ENCODE data around the gene SENP6.

SENP6 gene

GRCh38 chr6:75609639-75610590 lies 8.2 kb downstream of the SENP6 start (continued):
- TF ChIP-seq ZBTB44 (tag by site-specific recombination; IDR thresholded peaks at IDR 0.05) (no peak), ZNF423 (tag by site-specific recombination; IDR thresholded peaks at IDR 0.05) (no peak), BCL11A (tag by site-specific recombination; IDR thresholded peaks at IDR 0.05; ENCODE audit: low read depth) (no peak), HOXC10 (CRISPR knock-in tag; IDR thresholded peaks at IDR 0.05) (no peak), ZNF791 (tag by site-specific recombination; IDR thresholded peaks at IDR 0.05) (no peak), ZNF214 (tag by site-specific recombination; IDR thresholded peaks at IDR 0.05; ENCODE audit: borderline replicate concordance) (no peak), TRIM28 (IDR thresholded peaks at IDR 0.05; ENCODE audit: borderline replicate concordance, low read length) (peak; percentile 69; the same call in 1 of the 2 replicates), ZNF112 (tag by site-specific recombination; IDR thresholded peaks at IDR 0.05) (no peak), ZNF26 (tag by site-specific recombination; IDR thresholded peaks at IDR 0.05) (no peak), ZNF148 (tag by site-specific recombination; IDR thresholded peaks at IDR 0.05; ENCODE audit: borderline replicate concordance) (no peak), ZNF426 (tag by site-specific recombination; IDR thresholded peaks at IDR 0.05) (no peak), ZEB2 (tag by site-specific recombination; IDR thresholded peaks at IDR 0.05) (no peak), BCL6B (tag by site-specific recombination; IDR thresholded peaks at IDR 0.05) (no peak), PRDM1 (tag by site-specific recombination; IDR thresholded peaks at IDR 0.05) (0 out of 2 replicates have a peak, but pooled peaks have one; percentile 29), ZNF398 (tag by site-specific recombination; IDR thresholded peaks at IDR 0.05) (no peak), ZBTB8A (tag by site-specific recombination; IDR thresholded peaks at IDR 0.05) (no peak), KLF7 (tag by site-specific recombination; IDR thresholded peaks at IDR 0.05; ENCODE audit: borderline replicate concordance) (no peak), ZSCAN23 (tag by site-specific recombination; IDR thresholded peaks at IDR 0.05) (no peak), REPIN1 (tag by site-specific recombination; IDR thresholded peaks at IDR 0.05; ENCODE audit: low read depth) (no peak), YY1 (tag by site-specific recombination; IDR thresholded peaks at IDR 0.05) (no peak), ZNF518A (tag by site-specific recombination; conservative IDR thresholded peaks at IDR 0.05; ENCODE audit: low read depth) (no peak), HOXD13 (CRISPR knock-in tag; IDR thresholded peaks at IDR 0.05; ENCODE audit: borderline replicate concordance) (no peak), ZSCAN16 (tag by site-specific recombination; IDR thresholded peaks at IDR 0.05) (no peak), ZNF600 (tag by site-specific recombination; IDR thresholded peaks at IDR 0.05) (peak; percentile 75), ZNF324 (tag by site-specific recombination; IDR thresholded peaks at IDR 0.05) (no peak)

All from HEK293 (cell line).